ENCODE results near the gene CHST7. TPM values are rescaled to one million over a fixed set of nuclear protein-coding genes. Genes with fewer than 3 reads are reported as not detected.

Gene CHST7
- total and polyA plus RNA-seq, 2 of the 4 experiments (the other 2 are of a cell fraction) = 2.9 to 4.8 TPM

- intact Hi-C loops (cut with micrococcal nuclease) = no loop called here
- CTCF ChIA-PET = no interaction called here
- Histone ChIP-seq H3K9me1 (ENCODE audit: insufficient read depth, low read length) (0 out of 2 replicates have a peak, but pooled peaks cover 4% of the 10 kb centered on the region), H3K56ac (ENCODE audit: extremely low read depth, insufficient read depth, low read length) (no peak overlapping the region), H3K27me3 (ENCODE audit: control insufficient read depth, insufficient read depth, low read length) (no peaks in the 10 kb centered on the region), H3K9ac (ENCODE audit: low read depth, low read length) (no peak overlapping the region), H3K36me3 (ENCODE audit: control insufficient read depth, insufficient read depth, low read length) (peaks cover 2% of the 10 kb centered on the region), H2BK15ac (ENCODE audit: low read depth, low read length) (no peak overlapping the region), H3K18ac (ENCODE audit: low read depth, low read length) (no peak overlapping the region), H2BK5ac (ENCODE audit: low read depth, low read length, poor library complexity, severe bottlenecking) (peak overlapping the region; percentile 80), H3K4me3 (ENCODE audit: insufficient read depth, low read depth, low read length) (no peak overlapping the region), H3K79me1 (ENCODE audit: low read depth in 1 of 2, low read length in 2 of 2) (peaks cover 5 to 23% of the 10 kb centered on the region in 2 experiments; a peak in 2 of 4 replicates), H3K27ac (ENCODE audit: insufficient read depth, low read length) (peak overlapping the region; percentile 78), H2AK5ac (ENCODE audit: low read depth, low read length) (peak overlapping the region; percentile 70), H2BK20ac (ENCODE audit: low read depth, low read length) (no peak overlapping the region), H2BK120ac (ENCODE audit: low read depth, low read length) (peak overlapping the region; percentile 32; the same call in 1 of the 2 replicates), H2AFZ (replicated peaks; ENCODE audit: low read length, poor library complexity) (no peak overlapping the region), H3K23ac (ENCODE audit: low read depth, low read length) (no peak overlapping the region), H3K4me2 (ENCODE audit: low read depth, low read length) (peak overlapping the region; percentile 70; the same call in 1 of the 2 replicates), H4K91ac (ENCODE audit: insufficient read depth, low read depth, low read length) (no peak overlapping the region), H4K5ac (ENCODE audit: low read depth, low read length) (no peak overlapping the region), H4K8ac (ENCODE audit: low read depth in 2 of 2, low read length in 2 of 2) (peak overlapping the region in 1 of 2 experiments; percentile 41; a peak in 1 of 4 replicates), H3K4ac (ENCODE audit: low read depth, low read length) (peak overlapping the region; percentile 66; the same call in 1 of the 2 replicates), H3K9me3 (ENCODE audit: control insufficient read depth, insufficient read depth, low read length) (no peaks in the 10 kb centered on the region), H3K14ac (replicated peaks; ENCODE audit: low read depth, low read length) (no peak overlapping the region), H3K4me1 (ENCODE audit: control insufficient read depth, insufficient read depth, low read length) (peaks cover 2% of the 10 kb centered on the region; the same call in 1 of the 2 replicates), H2AK9ac (replicated peaks; ENCODE audit: low read depth, low read length, poor library complexity) (no peak overlapping the region), H4K20me1 (ENCODE audit: insufficient read depth, low read length) (peaks cover 4% of the 10 kb centered on the region; the same call in 1 of the 2 replicates)
- dilution Hi-C loops (cut with HindIII; ENCODE audit: low sequenced_read_pairs, unreplicated experiment) = no loop called here
- DNase-seq (peak; percentile 84), ATAC-seq (ENCODE audit: low read depth) (peak; percentile 25)
- POLR2A ChIA-PET (ENCODE audit: unreplicated experiment) = no interaction called here
- WGBS, 2 experiments (ENCODE audit: extremely low coverage in 2 of 2, insufficient read length in 1 of 2) = no CpG with 5 or more reads among the region's 6 CpGs
- no TSS peak for BruUV-seq (replicated peaks)
- no peak for TF ChIP-seq CTCF (conservative IDR thresholded peaks at IDR 0.05; ENCODE audit: low read depth, low read length)
- 0 out of 2 replicates have a peak, but pooled peaks have one; percentile 60 for TF ChIP-seq FOS (IDR thresholded peaks at IDR 0.05; ENCODE audit: low read depth, low read length)
- in situ Hi-C loops (cut with MboI; ENCODE audit: low sequenced_read_pairs) = no loop called here
Measured at GRCh38 chrX:46547857-46548256, 25.7 kb upstream of the CHST7 start.
